Suprapubic skin (tissue), 4 donors: ENCODE data around the gene LRRC25.

ENCODE experiments used
- CTCF ChIP-seq, 2 donors: fragments of 200-600 bp in 1 of 2; fragments of 450-650 bp in 1 of 2; sonication (generic) in 1 of 2; IDR thresholded peaks; one replicate each; pipeline ENCODE4 v1.5.1; 2016 to 2019; ENCODE audit warnings: antibody characterized with exemption in 2 of 2, mild to moderate bottlenecking in 1 of 2, moderate library complexity in 1 of 2
- EP300 ChIP-seq: sonication (generic); formaldehyde crosslinking; IDR thresholded peaks from one replicate; pipeline ENCODE4 v1.6.1; 2017; ENCODE audit warnings: antibody characterized with exemption
- POLR2A ChIP-seq, 2 donors: fragments of 450-650 bp; IDR thresholded peaks; one replicate each; pipeline ENCODE4 v1.6.1; 2017; ENCODE audit warnings: antibody characterized with exemption in 2 of 2, mild to moderate bottlenecking in 2 of 2, moderate library complexity in 2 of 2
- POLR2AphosphoS5 ChIP-seq, 3 donors: sonication (generic); formaldehyde crosslinking; IDR thresholded peaks; one replicate each; pipeline ENCODE4 v1.6.1; 2017; ENCODE audit warnings: antibody characterized with exemption in 3 of 3

- TF ChIP-seq CTCF (IDR thresholded peaks at IDR 0.05) (no peak), POLR2A (IDR thresholded peaks at IDR 0.05) (no peak), POLR2AphosphoS5 (IDR thresholded peaks at IDR 0.05) (no peak), EP300 (no peak)
Measured at GRCh38 chr19:18357041-18357440, 40.4 kb downstream of the LRRC25 start.
